MCF 10A (cell line): Measurements from ENCODE around the gene GEMIN7. TPM values are rescaled to one million over a fixed set of nuclear protein-coding genes. Genes with fewer than 3 reads are reported as not detected.

ENCODE experiments used
- BruUV-seq: library from RNA; stranded (reverse); fragments of 400-500 nt; replicated peaks from 2 replicates; lab custom pipeline; 2021; lab: Mats Ljungman, UMichigan
- CTCF ChIA-PET: fragments of 300-600 bp; sonication (Branson Sonifier 250); formaldehyde crosslinking; extraction: SDS; loops from one replicate; lab custom pipeline; 2021; ENCODE audit warnings: antibody characterized with exemption, inconsistent platforms; lab: Yijun Ruan, JAX
- POLR2A ChIA-PET: fragments of 300-600, 350-650 bp; sonication (Branson Sonifier 250); formaldehyde crosslinking; extraction: SDS; loops from one replicate; lab custom pipeline; 2020; ENCODE audit warnings: antibody characterized with exemption, inconsistent platforms; lab: Yijun Ruan, JAX
- DNase-seq: peaks from one replicate; pipeline ENCODE4 v3.0.0-alpha.2; 2018; ENCODE audit not compliant: unreplicated experiment
- H3K27ac Mint-ChIP-seq: one replicate; pipeline ENCODE4 v1.8.0; 2022; ENCODE audit warnings: mild to moderate bottlenecking, low read depth, mixed read lengths; ENCODE audit not compliant: unreplicated experiment
- H3K27me3 Mint-ChIP-seq: one replicate; pipeline ENCODE4 v1.8.0; 2022; ENCODE audit warnings: mixed read lengths; ENCODE audit not compliant: insufficient read depth, unreplicated experiment
- H3K36me3 Mint-ChIP-seq: one replicate; pipeline ENCODE4 v1.8.0; 2022; ENCODE audit warnings: mild to moderate bottlenecking, moderate library complexity, mixed read lengths; ENCODE audit not compliant: insufficient read depth, unreplicated experiment
- H3K4me1 Mint-ChIP-seq: one replicate; pipeline ENCODE4 v1.8.0; 2022; ENCODE audit warnings: mixed read lengths; ENCODE audit not compliant: insufficient read depth, unreplicated experiment
- H3K4me3 Mint-ChIP-seq: one replicate; pipeline ENCODE4 v1.8.0; 2022; ENCODE audit warnings: mild to moderate bottlenecking, moderate library complexity, mixed read lengths; ENCODE audit not compliant: unreplicated experiment
- H3K9me3 Mint-ChIP-seq: one replicate; pipeline ENCODE4 v1.8.0; 2022; ENCODE audit warnings: mixed read lengths; ENCODE audit not compliant: unreplicated experiment
- CTCF ChIP-seq: fragments of 200-600 bp; IDR thresholded peaks from one replicate; pipeline ENCODE4 v1.8.0; 2022; ENCODE audit warnings: antibody characterized with exemption, mild to moderate bottlenecking; ENCODE audit not compliant: unreplicated experiment
- intact Hi-C: fragments of 100-400 bp; cut with micrococcal nuclease; formaldehyde crosslinking; loops from 2 replicates; pipeline ENCODE4 v1.14.1; 2022
- total RNA-seq: library from RNA; stranded (reverse); gene quantifications from 2 replicates; pipeline ENCODE4 v1.2.3, GENCODE V29; 2022

The GEMIN7 gene
- total RNA-seq, 1 experiment from 2014 or later = 21.0 TPM

DNA sequence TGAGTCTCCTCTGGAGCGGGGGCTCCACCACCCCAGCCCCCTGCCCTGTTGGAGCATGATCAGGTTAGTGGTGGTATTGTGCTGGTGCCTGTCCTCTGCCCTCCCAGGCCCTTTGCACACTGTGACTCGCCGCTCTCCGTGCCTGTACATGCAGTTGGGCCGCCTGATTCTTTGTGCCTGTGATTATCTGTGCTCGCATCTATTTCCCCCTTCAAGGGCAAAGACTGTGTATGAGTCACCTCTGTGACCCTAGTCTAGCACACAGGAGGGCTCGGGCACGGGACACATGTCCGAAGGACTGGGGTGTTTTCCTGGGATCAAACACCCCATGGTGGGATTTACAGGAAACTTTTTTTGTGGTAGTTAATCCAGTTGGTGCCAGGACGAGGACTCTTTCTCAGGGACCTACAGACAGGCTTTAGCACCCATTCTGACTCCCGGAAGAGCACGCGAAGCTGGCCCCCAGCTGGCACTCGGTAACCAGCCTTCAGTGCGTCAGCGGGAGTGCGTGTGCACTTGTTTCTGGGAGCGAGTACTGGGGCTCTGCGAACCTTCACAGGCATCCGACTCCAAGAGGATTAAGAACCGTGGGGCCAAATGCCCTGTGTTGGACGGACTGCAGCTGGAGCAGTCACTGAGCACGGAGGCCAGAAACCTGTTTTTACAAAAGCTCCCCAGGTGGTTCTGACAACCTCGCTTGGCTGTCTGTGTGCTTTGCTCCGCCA lies 20.6 kb downstream of the GEMIN7 start:
- Mint-ChIP-seq H3K4me3 (no peak overlapping the region), H3K27me3 (no peaks in the 10 kb centered on the region), H3K9me3 (no peaks in the 10 kb centered on the region), H3K27ac (peak overlapping the region; percentile 41), H3K4me1 (peaks cover 58% of the 10 kb centered on the region), H3K36me3 (peaks cover 6% of the 10 kb centered on the region)
- TF ChIP-seq CTCF = no peak
- ChIA-PET POLR2A (interaction anchor here (1.2 kb wide), 1 partner anchor 21 kb away, joined by 4 read pairs; the partner anchor contains the start of gene GEMIN7), CTCF (interaction anchor here (0.7 to 1.1 kb wide), 2 partner anchors 10 to 14 kb away, joined by 3 read pairs; no protein-coding TSS in a partner anchor)
- no TSS peak for BruUV-seq
- no peak for DNase-seq
- intact Hi-C loops = loop anchor here (10.0 kb wide), 2 partner anchors 145 to 235 kb away; partner anchors contain the start of gene EXOC3L2

- Mint-ChIP-seq H3K27ac (no peak overlapping the region), H3K36me3 (peaks cover 6% of the 10 kb centered on the region), H3K4me1 (peaks cover 56% of the 10 kb centered on the region), H3K27me3 (no peaks in the 10 kb centered on the region), H3K4me3 (no peak overlapping the region), H3K9me3 (no peaks in the 10 kb centered on the region)
- CTCF ChIA-PET = interaction anchor here (1.1 kb wide), 1 partner anchor 9 kb away, joined by 3 read pairs; no protein-coding TSS in a partner anchor
- POLR2A ChIA-PET = no interaction called here
- no TSS peak for BruUV-seq
- no peak for TF ChIP-seq CTCF
- no peak for DNase-seq
- intact Hi-C loops = no loop called here
Observed at GRCh38 chr19:45100201-45100600, 21.1 kb downstream of the GEMIN7 start.

GRCh38 chr19:45100846-45101252 lies 21.8 kb downstream of the GEMIN7 start:
- Mint-ChIP-seq H3K9me3 (no peaks in the 10 kb centered on the region), H3K27me3 (no peaks in the 10 kb centered on the region), H3K4me1 (peaks cover 52% of the 10 kb centered on the region), H3K36me3 (peaks cover 6% of the 10 kb centered on the region), H3K27ac (no peak overlapping the region), H3K4me3 (no peak overlapping the region)
- ChIA-PET POLR2A (no interaction called here), CTCF (interaction anchor here (0.5 to 1.0 kb wide), 3 partner anchors 84 to 385 kb away, joined by 3 to 4 read pairs (median 3); no protein-coding TSS in a partner anchor)
- no peak for TF ChIP-seq CTCF
- intact Hi-C loops = no loop called here
- no peak for DNase-seq
- BruUV-seq = no TSS peak

GRCh38 chr19:45101806-45102205 lies 22.7 kb downstream of the GEMIN7 start:
- no TSS peak for BruUV-seq
- ChIA-PET CTCF (interaction anchor here (0.6 kb wide), 1 partner anchor 212 kb away, joined by 3 read pairs; no protein-coding TSS in a partner anchor), POLR2A (no interaction called here)
- intact Hi-C loops = no loop called here
- H3K4me1 Mint-ChIP-seq = peaks cover 42% of the 10 kb centered on the region
- H3K9me3 Mint-ChIP-seq = no peaks in the 10 kb centered on the region
- TF ChIP-seq CTCF = no peak
- no peak overlapping the region for H3K27ac Mint-ChIP-seq
- peaks cover 6% of the 10 kb centered on the region for H3K36me3 Mint-ChIP-seq
- H3K27me3 Mint-ChIP-seq = no peaks in the 10 kb centered on the region
- no peak for DNase-seq
- H3K4me3 Mint-ChIP-seq = no peak overlapping the region
